ENCODE results near the gene PIPOX. TPM values are rescaled to one million over a fixed set of nuclear protein-coding genes. Genes with fewer than 3 reads are reported as not detected.

PIPOX gene
- total RNA-seq, 1 donor from 2014 or later: 3.7 TPM

- TF ChIP-seq EZH2phosphoT487 (IDR thresholded peaks at IDR 0.05) (no peak), EZH2 (IDR thresholded peaks at IDR 0.05) (no peak)
- TF ChIP-seq, protein P1, sequence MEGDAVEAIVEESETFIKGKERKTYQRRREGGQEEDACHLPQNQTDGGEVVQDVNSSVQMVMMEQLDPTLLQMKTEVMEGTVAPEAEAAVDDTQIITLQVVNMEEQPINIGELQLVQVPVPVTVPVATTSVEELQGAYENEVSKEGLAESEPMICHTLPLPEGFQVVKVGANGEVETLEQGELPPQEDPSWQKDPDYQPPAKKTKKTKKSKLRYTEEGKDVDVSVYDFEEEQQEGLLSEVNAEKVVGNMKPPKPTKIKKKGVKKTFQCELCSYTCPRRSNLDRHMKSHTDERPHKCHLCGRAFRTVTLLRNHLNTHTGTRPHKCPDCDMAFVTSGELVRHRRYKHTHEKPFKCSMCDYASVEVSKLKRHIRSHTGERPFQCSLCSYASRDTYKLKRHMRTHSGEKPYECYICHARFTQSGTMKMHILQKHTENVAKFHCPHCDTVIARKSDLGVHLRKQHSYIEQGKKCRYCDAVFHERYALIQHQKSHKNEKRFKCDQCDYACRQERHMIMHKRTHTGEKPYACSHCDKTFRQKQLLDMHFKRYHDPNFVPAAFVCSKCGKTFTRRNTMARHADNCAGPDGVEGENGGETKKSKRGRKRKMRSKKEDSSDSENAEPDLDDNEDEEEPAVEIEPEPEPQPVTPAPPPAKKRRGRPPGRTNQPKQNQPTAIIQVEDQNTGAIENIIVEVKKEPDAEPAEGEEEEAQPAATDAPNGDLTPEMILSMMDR (IDR thresholded peaks at IDR 0.05): no peak
- H3K4me3 ChIP-seq: no peak overlapping the region
- Mint-ChIP-seq H3K4me3 (no peak overlapping the region), H3K27me3 (ENCODE audit: insufficient read depth, low read depth) (peaks cover 4% of the 10 kb centered on the region), H3K9me3 (no peaks in the 10 kb centered on the region), H3K36me3 (peaks cover 16% of the 10 kb centered on the region), H3K4me1 (peaks cover 3% of the 10 kb centered on the region), H3K27ac (no peak overlapping the region)
- H3K9me3 ChIP-seq (ENCODE audit: low read depth): no peaks in the 10 kb centered on the region
- no peak overlapping the region for H3K9ac ChIP-seq
- H3K4me1 ChIP-seq: peaks cover 13% of the 10 kb centered on the region
- no peaks in the 10 kb centered on the region for H3K79me2 ChIP-seq (ENCODE audit: low read depth)
- peaks cover 9% of the 10 kb centered on the region for H3F3A ChIP-seq (ENCODE audit: low read depth)
- H3K36me3 ChIP-seq: no peaks in the 10 kb centered on the region
- no peak overlapping the region for H2AFZ ChIP-seq (replicated peaks)
- no peaks in the 10 kb centered on the region for H4K20me1 ChIP-seq (ENCODE audit: low read depth)
- H3K27ac ChIP-seq: no peak overlapping the region
- no peaks in the 10 kb centered on the region for H3K27me3 ChIP-seq
- DNase-seq (ENCODE audit: low spot score): no peak
- no peak overlapping the region for H3K4me2 ChIP-seq
These were observed 52.5 kb downstream of the PIPOX start for GRCh38 chr17:29095439-29095838.

DNA sequence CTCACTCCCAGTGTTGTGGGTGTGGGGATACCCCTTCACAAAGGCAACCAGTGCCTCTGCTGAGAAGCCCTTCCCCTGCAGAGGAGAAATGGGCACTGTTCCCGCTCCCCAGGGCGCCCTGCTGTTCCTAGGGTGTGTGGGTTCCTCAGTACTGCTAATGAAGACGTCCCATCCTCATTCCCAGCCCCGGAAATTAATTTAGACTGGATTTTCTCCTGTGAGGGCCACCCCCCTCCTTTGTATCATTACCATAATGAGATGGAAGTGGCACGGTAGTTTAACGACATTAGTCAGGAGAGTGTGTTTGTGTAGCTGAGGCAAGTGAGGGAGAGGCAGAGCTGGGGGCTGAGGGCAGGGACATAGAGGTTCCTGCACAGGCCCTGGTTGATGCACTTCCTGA lies 53.2 kb downstream of the PIPOX start:
- H3K36me3 ChIP-seq: no peaks in the 10 kb centered on the region
- H4K20me1 ChIP-seq (ENCODE audit: low read depth): no peaks in the 10 kb centered on the region
- Mint-ChIP-seq H3K4me3 (no peak overlapping the region), H3K36me3 (peaks cover 13% of the 10 kb centered on the region), H3K9me3 (no peaks in the 10 kb centered on the region), H3K4me1 (no peaks in the 10 kb centered on the region), H3K27me3 (ENCODE audit: insufficient read depth, low read depth) (peaks cover 4% of the 10 kb centered on the region), H3K27ac (no peak overlapping the region)
- no peaks in the 10 kb centered on the region for H3K9me3 ChIP-seq (ENCODE audit: low read depth)
- H3F3A ChIP-seq (ENCODE audit: low read depth): peaks cover 4% of the 10 kb centered on the region
- no peak overlapping the region for H3K4me3 ChIP-seq
- no peak overlapping the region for H3K9ac ChIP-seq
- H3K4me1 ChIP-seq: peaks cover 7% of the 10 kb centered on the region
- no peaks in the 10 kb centered on the region for H3K27me3 ChIP-seq
- no peak for DNase-seq (ENCODE audit: low spot score)
- H3K4me2 ChIP-seq: no peak overlapping the region
- H2AFZ ChIP-seq (replicated peaks): no peak overlapping the region
- H3K27ac ChIP-seq: no peak overlapping the region
- TF ChIP-seq, protein P1 (IDR thresholded peaks at IDR 0.05): no peak
- no peak for TF ChIP-seq EZH2phosphoT487 (IDR thresholded peaks at IDR 0.05)
- no peak for TF ChIP-seq EZH2 (IDR thresholded peaks at IDR 0.05)
- no peaks in the 10 kb centered on the region for H3K79me2 ChIP-seq (ENCODE audit: low read depth)

DNA sequence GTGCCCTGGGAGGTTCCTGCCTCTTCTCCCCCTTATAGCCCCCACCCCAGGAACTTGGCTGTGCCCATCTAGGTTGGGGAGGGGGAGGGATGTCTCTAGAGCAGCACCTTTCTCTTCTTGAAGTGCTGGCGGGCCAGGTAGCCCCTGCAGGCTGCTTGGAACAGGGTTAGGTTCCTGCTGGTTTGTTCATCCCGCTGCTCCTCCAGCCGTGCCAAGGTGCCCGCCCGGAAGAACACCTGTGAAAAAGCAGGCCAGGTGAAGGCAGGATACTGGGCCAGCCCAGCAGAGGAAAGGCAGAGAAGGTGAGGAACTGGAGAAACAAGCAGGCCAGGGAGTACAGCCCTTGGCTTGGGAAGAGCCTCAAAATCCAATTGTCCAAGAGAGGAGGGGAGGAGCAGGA lies 56.6 kb downstream of the PIPOX start:
- Mint-ChIP-seq H3K27me3 (ENCODE audit: insufficient read depth, low read depth) (peaks cover 4% of the 10 kb centered on the region), H3K4me3 (no peak overlapping the region), H3K27ac (peak overlapping the region; percentile 87), H3K36me3 (peaks cover 14% of the 10 kb centered on the region), H3K4me1 (no peaks in the 10 kb centered on the region), H3K9me3 (no peaks in the 10 kb centered on the region)
- TF ChIP-seq, protein P1 (IDR thresholded peaks at IDR 0.05): no peak
- TF ChIP-seq EZH2phosphoT487 (IDR thresholded peaks at IDR 0.05) (no peak), EZH2 (IDR thresholded peaks at IDR 0.05) (no peak)
- H3K27ac ChIP-seq: no peak overlapping the region
- no peak overlapping the region for H3K4me3 ChIP-seq
- no peak overlapping the region for H2AFZ ChIP-seq (replicated peaks)
- no peaks in the 10 kb centered on the region for H3F3A ChIP-seq (ENCODE audit: low read depth)
- no peak overlapping the region for H3K4me2 ChIP-seq
- peaks cover 7% of the 10 kb centered on the region for H3K4me1 ChIP-seq
- no peaks in the 10 kb centered on the region for H3K9me3 ChIP-seq (ENCODE audit: low read depth)
- H3K79me2 ChIP-seq (ENCODE audit: low read depth): no peaks in the 10 kb centered on the region
- H3K27me3 ChIP-seq: no peaks in the 10 kb centered on the region
- no peak for DNase-seq (ENCODE audit: low spot score)
- H3K36me3 ChIP-seq: no peaks in the 10 kb centered on the region
- H3K9ac ChIP-seq: no peak overlapping the region
- peaks cover 4% of the 10 kb centered on the region for H4K20me1 ChIP-seq (ENCODE audit: low read depth)
